HEK293T (cell line): ENCODE results near the gene C14orf119.

Source experiments
- CTCF ChIA-PET: fragments of 350-600 bp; formaldehyde crosslinking; extraction: SDS; loops from one replicate; lab custom pipeline; 2021; ENCODE audit warnings: antibody characterized with exemption, inconsistent platforms; lab: Yijun Ruan, JAX
- POLR2A ChIA-PET: fragments of 350-600 bp; formaldehyde crosslinking; extraction: SDS; loops from one replicate; lab custom pipeline; 2020; ENCODE audit warnings: antibody characterized with exemption, inconsistent platforms; lab: Yijun Ruan, JAX
- DNase-seq: peaks from one replicate; pipeline ENCODE4 v3.0.0; 2012; ENCODE audit warnings: mixed read lengths; ENCODE audit errors: extremely low spot score
- ARNT ChIP-seq: fragments of 450-650 bp; IDR thresholded peaks from 2 replicates; pipeline ENCODE4 v1.6.1; 2017; ENCODE audit warnings: mild to moderate bottlenecking
- BHLHE40 ChIP-seq: fragments of 450-650 bp; IDR thresholded peaks from 2 replicates; pipeline ENCODE4 v1.6.1; 2016; ENCODE audit warnings: mild to moderate bottlenecking, moderate library complexity, borderline replicate concordance
- CTBP1 ChIP-seq: fragments of 450-650 bp; IDR thresholded peaks from 2 replicates; pipeline ENCODE4 v1.6.1; 2016; ENCODE audit warnings: borderline replicate concordance
- ELF4 ChIP-seq: fragments of 450-650 bp; IDR thresholded peaks from 2 replicates; pipeline ENCODE4 v1.6.1; 2017; ENCODE audit warnings: antibody characterized with exemption
- FOXA1 ChIP-seq: fragments of 450-650 bp; IDR thresholded peaks from 2 replicates; pipeline ENCODE4 v1.6.1; 2016; ENCODE audit warnings: mild to moderate bottlenecking
- FOXK2 ChIP-seq: fragments of 450-650 bp; IDR thresholded peaks from 2 replicates; pipeline ENCODE4 v1.6.1; 2016; ENCODE audit warnings: mild to moderate bottlenecking
- FOXM1 ChIP-seq: fragments of 450-650 bp; IDR thresholded peaks from 2 replicates; pipeline ENCODE4 v1.6.1; 2017; ENCODE audit warnings: mild to moderate bottlenecking, borderline replicate concordance
- HDGF ChIP-seq: fragments of 450-650 bp; IDR thresholded peaks from 2 replicates; pipeline ENCODE4 v1.6.1; 2017; ENCODE audit warnings: antibody characterized with exemption, borderline replicate concordance
- L3MBTL2 ChIP-seq: fragments of 450-650 bp; conservative IDR thresholded peaks from 2 replicates; pipeline ENCODE4 v1.6.1; 2016; ENCODE audit warnings: mild to moderate bottlenecking
- LEF1 ChIP-seq: fragments of 450-650 bp; IDR thresholded peaks from 2 replicates; pipeline ENCODE4 v1.6.1; 2017; ENCODE audit warnings: mild to moderate bottlenecking, borderline replicate concordance
- NFRKB ChIP-seq: fragments of 450-650 bp; IDR thresholded peaks from 2 replicates; pipeline ENCODE4 v1.6.1; 2016; ENCODE audit warnings: mild to moderate bottlenecking, moderate library complexity
- PKNOX1 ChIP-seq: fragments of 450-650 bp; IDR thresholded peaks from 2 replicates; pipeline ENCODE4 v1.6.1; 2016
- SP1 ChIP-seq: fragments of 450-650 bp; IDR thresholded peaks from 2 replicates; pipeline ENCODE4 v1.6.1; 2017
- SUZ12 ChIP-seq: fragments of 450-650 bp; IDR thresholded peaks from 2 replicates; pipeline ENCODE4 v1.6.1; 2016; ENCODE audit warnings: mild to moderate bottlenecking
- TARDBP ChIP-seq: fragments of 450-650 bp; IDR thresholded peaks from 2 replicates; pipeline ENCODE4 v1.6.1; 2016
- ZNF384 ChIP-seq: fragments of 450-650 bp; IDR thresholded peaks from 2 replicates; pipeline ENCODE4 v1.6.1; 2016

Gene C14orf119

GRCh38 chr14:23125011-23125410 lies 29.7 kb downstream of the C14orf119 start:
- POLR2A ChIA-PET: no interaction called here

GRCh38 chr14:23125933-23126524 lies 30.7 kb downstream of the C14orf119 start:
- DNase-seq: no peak
- TF ChIP-seq SP1 (no peak), HDGF (no peak), FOXM1 (no peak)
- ChIA-PET POLR2A (interaction anchor here (1.5 kb wide), 1 partner anchor 176 kb away, joined by 3 read pairs; no protein-coding TSS in a partner anchor), CTCF (no interaction called here)

More at GRCh38 chr14:23125011-23125410, 29.7 kb downstream of the C14orf119 start:
- no peak for DNase-seq
- TF ChIP-seq LEF1 (no peak), L3MBTL2 (no peak), PKNOX1 (no peak), ZNF384 (no peak), ARNT (no peak), FOXA1 (no peak), ELF4 (no peak), BHLHE40 (no peak), CTBP1 (no peak), HDGF (no peak), FOXM1 (no peak), TARDBP (no peak), SUZ12 (no peak), FOXK2 (no peak), NFRKB (no peak), SP1 (no peak)
- CTCF ChIA-PET: interaction anchor here (0.7 to 0.8 kb wide), 2 partner anchors 48 to 52 kb away, joined by 3 read pairs; no protein-coding TSS in a partner anchor

GRCh38 chr14:23126548-23127278 lies 31.4 kb downstream of the C14orf119 start:
- POLR2A ChIA-PET: interaction anchor here (1.5 kb wide), 1 partner anchor 175 kb away, joined by 3 read pairs; no protein-coding TSS in a partner anchor
- DNase-seq: no peak
- CTCF ChIA-PET: no interaction called here
- no peak for TF ChIP-seq CTBP1
- no peak for TF ChIP-seq ELF4
- TF ChIP-seq LEF1: no peak
- no peak for TF ChIP-seq HDGF
- TF ChIP-seq FOXA1: no peak
- no peak for TF ChIP-seq ZNF384
- TF ChIP-seq SUZ12: no peak
- TF ChIP-seq SP1: no peak
- no peak for TF ChIP-seq L3MBTL2
- TF ChIP-seq PKNOX1: no peak
- no peak for TF ChIP-seq FOXK2
- TF ChIP-seq ARNT: no peak
- no peak for TF ChIP-seq TARDBP
- TF ChIP-seq FOXM1: no peak

GRCh38 chr14:23127861-23128260 lies 32.6 kb downstream of the C14orf119 start:
- POLR2A ChIA-PET: no interaction called here
- no peak for TF ChIP-seq ELF4
- DNase-seq: no peak
- CTCF ChIA-PET: no interaction called here

- DNase-seq: no peak
- POLR2A ChIA-PET: interaction anchor here (0.9 kb wide), 1 partner anchor 34 kb away, joined by 3 read pairs; the partner anchor contains the start of genes ACIN1 and C14orf119
- CTCF ChIA-PET: interaction anchor here (2.0 to 2.1 kb wide), 2 partner anchors 8 to 60 kb away, joined by 7 to 9 read pairs; no protein-coding TSS in a partner anchor
- no peak for TF ChIP-seq L3MBTL2
- TF ChIP-seq FOXM1: no peak
- no peak for TF ChIP-seq TARDBP
Measured at GRCh38 chr14:23128969-23129758, 33.9 kb downstream of the C14orf119 start.

GRCh38 chr14:23129759-23130316 lies 34.5 kb downstream of the C14orf119 start:
- ChIA-PET POLR2A (interaction anchor here (0.9 kb wide), 1 partner anchor 35 kb away, joined by 3 read pairs; the partner anchor contains the start of genes ACIN1 and C14orf119), CTCF (interaction anchor here (2.0 to 2.1 kb wide), 2 partner anchors 9 to 61 kb away, joined by 7 to 9 read pairs; no protein-coding TSS in a partner anchor)
- TF ChIP-seq TARDBP (no peak), LEF1 (no peak), FOXK2 (no peak), L3MBTL2 (no peak)
- DNase-seq: no peak
